Head of caudate nucleus (tissue), 42 donors: Measurements from ENCODE around the gene MMP17.

Experiments
- DNase-seq, 42 donors: peaks; one replicate each; pipeline versions ENCODE4 v3.0.0 to v3.0.0-alpha.2; 2020 to 2021; ENCODE audit warnings: mixed read lengths in 7 of 42
- intact Hi-C: fragments of 100-400 bp; cut with DNase I; formaldehyde crosslinking; loops from one replicate; pipeline ENCODE4 v1.15.0; 2022

The MMP17 gene

DNA sequence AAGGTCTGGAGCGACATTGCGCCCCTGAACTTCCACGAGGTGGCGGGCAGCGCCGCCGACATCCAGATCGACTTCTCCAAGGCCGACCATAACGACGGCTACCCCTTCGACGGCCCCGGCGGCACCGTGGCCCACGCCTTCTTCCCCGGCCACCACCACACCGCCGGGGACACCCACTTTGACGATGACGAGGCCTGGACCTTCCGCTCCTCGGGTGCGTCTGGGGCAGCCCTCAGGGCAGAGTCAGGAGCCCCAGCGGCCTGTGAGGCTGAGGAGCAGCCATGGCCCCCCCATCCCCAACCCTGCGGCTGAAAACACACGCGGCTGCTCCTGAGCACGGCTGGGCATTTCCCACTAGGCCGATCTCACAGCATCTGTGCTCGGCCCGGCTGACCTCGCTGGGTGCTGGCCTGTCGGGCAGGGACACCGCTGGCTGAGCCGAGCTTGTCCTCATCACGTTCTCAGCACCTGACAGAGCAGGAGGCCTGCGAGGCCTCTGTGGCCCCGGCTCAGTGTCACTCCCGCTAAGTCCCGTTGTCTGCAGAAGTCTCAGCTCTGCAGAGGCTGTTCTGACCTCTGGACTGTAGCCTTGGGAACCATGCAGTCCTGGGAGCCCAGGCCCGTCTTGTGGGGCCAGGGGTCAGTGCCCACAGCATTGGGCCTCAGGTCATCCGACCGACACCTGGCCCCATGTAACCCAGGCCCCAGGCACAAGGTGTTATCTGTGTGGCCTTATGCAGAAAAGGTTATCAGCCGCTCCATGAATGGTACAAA lies 12.6 kb downstream of the MMP17 start:
- intact Hi-C loops: no loop called here
- DNase-seq: no peak

DNA sequence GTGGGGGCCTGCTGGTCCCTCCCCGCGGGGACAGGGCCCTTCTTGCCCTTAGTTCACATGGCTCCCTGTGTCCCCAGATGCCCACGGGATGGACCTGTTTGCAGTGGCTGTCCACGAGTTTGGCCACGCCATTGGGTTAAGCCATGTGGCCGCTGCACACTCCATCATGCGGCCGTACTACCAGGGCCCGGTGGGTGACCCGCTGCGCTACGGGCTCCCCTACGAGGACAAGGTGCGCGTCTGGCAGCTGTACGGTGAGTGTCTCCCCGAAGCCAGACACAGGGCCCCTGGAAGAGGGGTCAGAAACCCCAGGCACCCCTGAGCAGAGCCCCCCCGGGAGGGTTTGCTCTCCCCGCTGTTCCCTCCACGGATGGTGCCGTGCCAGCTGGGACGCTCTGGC lies 13.4 kb downstream of the MMP17 start:
- intact Hi-C loops: no loop called here
- no peak for DNase-seq

DNA sequence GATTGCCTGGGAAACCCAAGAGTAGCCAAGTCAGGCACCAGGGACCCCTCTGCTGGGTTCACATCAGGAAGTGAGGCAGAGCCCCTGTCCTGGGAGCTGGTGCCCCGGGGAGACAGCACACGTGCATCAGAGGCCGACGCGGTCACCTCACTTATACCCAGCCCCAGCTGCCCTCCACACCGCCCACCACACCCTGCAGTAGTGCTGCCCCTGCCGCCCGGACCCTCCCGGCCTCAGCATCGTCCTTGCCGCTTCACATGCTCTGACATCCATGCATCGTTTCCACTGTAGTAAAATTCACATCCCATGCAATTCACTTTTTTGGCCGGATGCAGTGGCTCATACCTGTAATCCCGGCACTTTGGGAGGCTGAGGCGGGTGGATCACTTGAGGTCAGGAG lies 14.0 kb downstream of the MMP17 start:
- intact Hi-C loops: no loop called here
- no peak for DNase-seq

DNA sequence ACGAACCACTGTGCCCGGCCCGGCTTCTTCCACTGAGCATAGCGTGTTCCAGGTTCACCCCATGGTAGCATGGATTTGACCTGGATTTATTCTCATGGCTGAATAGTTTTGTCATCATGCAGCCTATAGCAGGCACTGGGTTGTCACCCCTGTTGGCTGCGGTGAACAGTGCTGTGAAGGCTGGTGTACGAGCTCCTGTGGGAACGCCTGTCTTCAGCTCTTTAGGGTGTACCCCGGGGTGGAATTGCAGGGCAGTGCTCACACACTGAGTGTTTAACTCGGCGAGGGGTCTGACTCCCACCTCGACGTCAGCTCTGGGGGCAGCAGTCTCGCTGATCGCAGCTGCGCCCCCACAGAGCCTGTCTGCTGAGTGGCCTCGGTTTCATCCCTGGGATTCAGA lies 15.3 kb downstream of the MMP17 start:
- intact Hi-C loops: no loop called here
- DNase-seq: peak in 10 of 42 donors; percentile 44 to 71 (median 58)

DNA sequence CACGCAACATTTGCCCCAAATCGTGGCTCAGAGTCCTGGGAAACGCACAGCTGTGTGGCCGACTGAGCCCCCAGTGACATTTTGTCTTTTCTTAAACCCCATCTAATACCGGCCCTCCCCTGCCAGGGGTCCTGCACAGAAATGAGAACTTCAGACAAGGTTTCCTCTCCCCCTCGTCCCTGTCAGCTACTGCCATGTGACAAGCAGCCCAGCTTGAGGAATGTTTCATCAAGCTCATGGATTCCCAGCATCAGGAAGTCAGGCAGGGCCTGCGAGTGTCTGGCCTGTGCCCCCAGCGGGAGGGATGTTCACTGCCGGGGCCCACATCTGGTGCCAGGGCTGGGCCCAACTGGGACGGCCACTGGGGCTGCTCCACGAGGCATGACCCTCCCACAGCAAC lies 15.9 kb downstream of the MMP17 start:
- no peak for DNase-seq

DNA sequence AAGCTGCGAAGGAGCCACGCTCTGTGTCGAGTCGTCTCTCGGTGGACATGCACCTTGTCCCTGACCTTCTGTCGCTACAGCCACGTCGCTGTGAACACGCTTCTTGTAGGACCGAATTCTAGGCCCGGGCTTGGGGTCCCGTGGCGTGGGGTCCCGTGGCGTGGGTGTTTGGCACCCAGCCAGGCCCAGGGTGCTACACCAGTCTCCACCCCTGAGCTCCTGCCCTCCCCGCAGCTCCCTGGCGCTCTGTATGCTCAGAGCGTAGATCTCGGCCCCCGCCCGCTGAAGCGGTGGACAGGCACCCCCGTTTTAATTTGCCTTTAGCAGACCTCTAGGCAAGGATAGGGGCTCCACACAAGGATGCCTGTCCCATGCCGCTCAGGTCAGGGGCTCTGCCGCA lies 16.5 kb downstream of the MMP17 start:
- intact Hi-C loops: no loop called here
- DNase-seq: no peak

More for the DNA sequence above, 15.9 kb downstream of the MMP17 start:
- intact Hi-C loops: no loop called here

DNA sequence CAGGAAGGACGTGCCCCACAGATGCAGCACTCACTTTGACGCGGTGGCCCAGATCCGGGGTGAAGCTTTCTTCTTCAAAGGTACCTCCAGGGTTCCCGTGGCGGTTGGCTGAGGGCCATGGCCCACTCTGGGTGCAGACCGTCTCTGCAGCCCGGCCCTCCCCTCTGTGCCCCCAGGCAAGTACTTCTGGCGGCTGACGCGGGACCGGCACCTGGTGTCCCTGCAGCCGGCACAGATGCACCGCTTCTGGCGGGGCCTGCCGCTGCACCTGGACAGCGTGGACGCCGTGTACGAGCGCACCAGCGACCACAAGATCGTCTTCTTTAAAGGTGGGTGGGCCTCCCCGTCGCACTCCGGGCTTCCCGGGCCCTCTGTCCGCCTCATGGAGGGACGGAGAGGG lies 16.9 kb downstream of the MMP17 start:
- intact Hi-C loops: no loop called here
- no peak for DNase-seq

DNA sequence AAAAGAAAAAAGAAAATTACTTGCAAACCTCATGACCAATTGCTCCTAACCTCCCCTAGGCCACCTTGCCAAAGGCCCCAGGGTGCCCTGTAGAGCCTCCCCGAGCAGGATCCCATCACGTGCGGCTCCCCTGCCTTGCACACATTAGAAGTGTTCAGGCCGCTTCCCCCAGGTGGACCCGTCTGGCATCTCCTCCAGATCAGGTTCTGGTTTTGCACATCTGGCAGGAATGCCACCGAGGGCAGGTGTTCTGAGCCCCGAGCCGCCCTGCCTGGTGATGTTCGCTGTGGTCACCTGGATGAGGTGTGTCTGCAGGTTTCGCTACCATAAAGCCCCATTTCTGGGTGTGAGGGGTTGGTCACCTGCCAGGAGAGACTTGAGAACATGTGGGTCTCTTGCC lies 19.3 kb downstream of the MMP17 start:
- DNase-seq: no peak

DNA sequence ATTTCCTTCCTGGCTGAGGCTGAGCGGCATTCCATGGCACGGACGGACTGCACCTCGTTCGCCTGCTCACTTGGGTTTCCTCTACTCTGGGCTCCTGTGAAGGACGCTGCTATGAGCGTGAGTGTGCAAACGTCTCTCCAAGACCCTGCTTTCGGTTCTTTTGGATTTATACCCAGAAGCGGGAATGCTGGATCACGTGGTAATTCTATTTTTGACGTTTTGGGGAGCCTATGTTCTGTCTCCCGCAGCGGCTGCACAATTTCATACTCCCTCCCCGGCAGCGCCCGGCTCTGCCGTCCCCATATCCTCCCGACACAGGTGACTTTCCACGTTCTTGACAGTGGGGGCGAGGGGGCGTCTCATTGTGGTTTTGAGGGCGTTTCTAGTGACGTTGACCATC lies 20.6 kb downstream of the MMP17 start:
- no peak for DNase-seq

More for the DNA sequence above, 19.3 kb downstream of the MMP17 start:
- intact Hi-C loops: no loop called here

DNA sequence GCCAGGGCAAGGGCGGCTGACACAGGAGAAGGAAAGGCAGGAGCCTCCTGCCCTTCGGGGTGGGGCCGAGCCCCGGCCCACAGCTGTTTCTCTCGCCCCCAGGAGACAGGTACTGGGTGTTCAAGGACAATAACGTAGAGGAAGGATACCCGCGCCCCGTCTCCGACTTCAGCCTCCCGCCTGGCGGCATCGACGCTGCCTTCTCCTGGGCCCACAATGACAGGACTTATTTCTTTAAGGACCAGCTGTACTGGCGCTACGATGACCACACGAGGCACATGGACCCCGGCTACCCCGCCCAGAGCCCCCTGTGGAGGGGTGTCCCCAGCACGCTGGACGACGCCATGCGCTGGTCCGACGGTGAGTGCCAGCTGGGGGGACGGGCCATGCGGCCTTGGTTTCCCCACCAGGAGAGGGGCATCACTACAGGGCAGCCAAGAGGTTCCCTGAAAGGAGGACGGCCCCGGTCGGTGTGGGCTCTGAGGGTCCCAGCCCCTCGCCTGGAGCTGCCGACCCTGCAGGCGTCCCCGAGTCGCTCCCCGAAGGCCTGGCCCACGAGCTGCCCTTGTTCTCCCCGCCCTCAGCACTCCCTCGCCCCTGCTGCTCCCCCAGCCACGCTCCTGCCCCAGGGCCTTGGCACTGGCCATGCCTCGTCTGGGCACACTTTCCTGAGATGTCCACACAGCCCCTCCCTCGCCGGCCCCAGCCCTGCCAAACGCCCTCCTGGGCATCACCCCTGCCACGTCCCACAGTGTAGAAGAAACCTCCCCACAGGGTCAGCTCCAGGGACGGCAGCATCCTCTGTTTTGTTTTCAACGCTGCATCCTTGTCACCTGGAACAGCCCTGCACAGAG lies 21.7 kb downstream of the MMP17 start:
- intact Hi-C loops: no loop called here
- DNase-seq: no peak

More for the DNA sequence above, 20.6 kb downstream of the MMP17 start:
- intact Hi-C loops: no loop called here

DNA sequence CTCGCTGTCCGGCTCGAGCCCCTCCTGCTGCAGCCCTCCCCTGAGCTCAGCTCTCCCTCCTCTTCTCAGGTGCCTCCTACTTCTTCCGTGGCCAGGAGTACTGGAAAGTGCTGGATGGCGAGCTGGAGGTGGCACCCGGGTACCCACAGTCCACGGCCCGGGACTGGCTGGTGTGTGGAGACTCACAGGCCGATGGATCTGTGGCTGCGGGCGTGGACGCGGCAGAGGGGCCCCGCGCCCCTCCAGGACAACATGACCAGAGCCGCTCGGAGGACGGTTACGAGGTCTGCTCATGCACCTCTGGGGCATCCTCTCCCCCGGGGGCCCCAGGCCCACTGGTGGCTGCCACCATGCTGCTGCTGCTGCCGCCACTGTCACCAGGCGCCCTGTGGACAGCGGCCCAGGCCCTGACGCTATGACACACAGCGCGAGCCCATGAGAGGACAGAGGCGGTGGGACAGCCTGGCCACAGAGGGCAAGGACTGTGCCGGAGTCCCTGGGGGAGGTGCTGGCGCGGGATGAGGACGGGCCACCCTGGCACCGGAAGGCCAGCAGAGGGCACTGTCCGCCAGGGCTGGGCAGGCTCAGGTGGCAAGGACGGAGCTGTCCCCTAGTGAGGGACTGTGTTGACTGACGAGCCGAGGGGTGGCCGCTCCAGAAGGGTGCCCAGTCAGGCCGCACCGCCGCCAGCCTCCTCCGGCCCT lies 22.8 kb downstream of the MMP17 start:
- peak in 10 of 42 donors; percentile 41 to 78 (median 56) for DNase-seq
- intact Hi-C loops: no loop called here

DNA sequence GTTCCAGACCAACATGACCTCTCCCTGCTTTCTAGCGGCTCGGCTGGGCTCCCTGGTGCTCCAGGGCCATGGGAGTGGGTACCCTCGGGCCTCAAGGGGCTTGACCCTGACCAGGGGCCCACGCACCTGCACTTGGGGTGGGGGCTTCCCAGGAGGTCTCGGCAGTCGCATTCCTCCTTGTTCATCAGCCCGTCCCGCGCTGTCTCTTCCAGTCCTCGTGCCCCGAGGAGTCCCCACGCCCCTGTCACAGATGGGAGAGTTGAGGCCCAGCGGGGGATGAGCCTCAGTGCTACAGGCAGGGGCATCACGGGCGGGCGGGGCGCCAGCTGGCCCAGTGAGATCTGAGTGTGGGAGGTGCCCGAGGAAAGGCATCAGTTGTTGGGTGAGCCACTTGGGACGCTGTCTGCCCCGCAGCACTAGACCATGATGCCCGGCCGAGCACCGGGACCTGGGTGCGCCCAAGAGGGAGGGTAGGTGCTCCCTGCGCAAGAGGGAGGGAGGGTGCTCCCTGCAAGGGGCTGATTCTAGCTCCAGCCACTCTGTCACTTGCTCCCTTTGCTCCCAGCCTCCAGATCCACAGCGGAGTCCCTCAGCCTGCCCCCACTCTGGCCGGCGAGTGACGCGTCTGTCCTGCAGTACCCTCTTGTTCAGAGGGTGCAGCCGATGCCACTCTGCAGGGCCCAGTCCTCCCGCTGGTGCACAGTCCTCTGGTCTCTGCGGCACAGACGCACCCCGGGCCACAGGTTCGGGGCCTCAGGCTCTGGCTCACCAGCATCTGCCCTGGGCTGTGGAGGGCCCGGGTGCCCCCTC lies 23.8 kb downstream of the MMP17 start:
- intact Hi-C loops: no loop called here
- DNase-seq: peak in 1 of 42 donors; percentile 2

DNA sequence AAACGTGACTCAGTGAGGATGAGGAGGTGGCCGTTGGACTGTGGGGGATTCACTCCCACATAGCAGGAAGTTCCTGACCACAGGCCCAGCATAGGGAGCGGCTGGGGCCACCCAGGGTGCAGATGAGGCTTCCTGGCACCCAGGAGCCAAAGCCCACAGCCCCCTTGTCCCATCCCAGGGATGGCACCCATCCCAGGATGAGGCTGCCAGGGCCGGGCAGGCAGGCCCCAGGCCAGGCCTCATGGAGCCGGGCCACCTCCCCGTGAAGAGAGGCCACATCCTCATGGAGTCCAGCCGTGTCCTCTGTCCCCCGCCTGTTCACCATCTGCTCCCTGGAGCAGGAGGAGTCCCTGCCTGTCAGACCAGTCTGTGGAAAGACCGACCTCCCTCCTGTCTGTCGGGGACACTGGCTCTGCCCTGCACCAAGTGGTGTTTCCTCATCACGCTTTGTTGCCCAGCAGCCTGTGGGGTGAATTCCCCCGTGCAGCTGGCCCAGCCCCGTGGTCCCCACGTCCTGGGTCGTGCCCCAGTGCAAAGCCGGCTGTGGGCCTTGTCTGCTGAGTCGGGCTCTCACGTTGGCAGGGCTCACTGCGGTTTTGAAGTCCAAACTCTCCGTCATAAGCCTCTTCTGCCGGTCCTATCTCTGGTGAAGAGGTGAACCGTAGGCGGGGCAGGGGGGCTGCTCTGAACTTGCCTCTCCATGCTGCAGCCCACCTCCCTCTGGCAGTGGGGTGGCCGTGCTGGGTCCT lies 24.5 kb downstream of the MMP17 start:
- peak in 1 of 42 donors; percentile 1 for DNase-seq
- intact Hi-C loops: no loop called here

DNA sequence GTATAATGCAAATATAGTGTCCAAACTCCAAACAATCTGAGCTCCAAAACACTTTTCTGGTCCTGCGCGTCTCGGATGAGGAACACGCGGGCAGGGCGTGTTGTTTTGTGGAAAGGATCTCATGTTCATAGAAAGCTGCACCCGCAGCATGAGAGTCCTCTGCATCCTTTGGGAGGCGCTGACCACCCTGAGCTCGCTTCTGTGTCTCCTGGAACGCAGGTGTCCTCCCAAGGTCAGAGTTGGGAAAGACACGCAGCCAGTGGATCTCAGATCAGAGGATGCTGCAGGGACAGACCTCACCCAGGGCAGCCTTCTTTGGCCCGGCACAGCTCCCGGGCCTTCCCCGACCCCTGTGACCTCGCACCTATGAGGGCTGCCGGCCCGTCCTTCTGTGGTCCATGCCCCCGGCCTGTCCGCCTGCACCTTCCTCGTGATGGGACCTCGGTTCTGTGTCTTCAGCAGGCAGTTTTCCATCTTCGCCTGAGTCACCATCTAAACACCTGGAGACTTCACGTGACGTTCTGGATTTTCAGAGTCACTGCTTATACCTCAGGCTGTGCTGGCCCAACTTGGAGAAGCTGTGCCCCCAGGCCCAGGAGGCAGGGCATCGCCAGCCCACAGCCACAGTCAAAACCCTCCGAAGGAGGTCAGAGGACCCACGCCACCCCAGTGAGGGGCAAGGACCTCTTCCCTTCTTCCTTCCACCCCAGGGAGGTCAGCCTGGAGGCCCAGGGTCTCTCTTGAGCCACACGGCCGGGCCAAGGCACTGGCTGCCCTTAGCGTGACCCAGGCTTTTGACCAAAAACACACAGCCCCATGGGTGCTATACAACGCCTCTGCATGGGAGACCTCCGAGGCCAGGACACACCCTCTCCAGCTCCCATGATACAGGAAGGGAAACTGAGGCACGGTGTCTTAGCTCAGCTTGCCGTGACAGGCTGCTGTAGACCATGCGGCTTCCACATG lies 25.9 kb downstream of the MMP17 start:
- no peak for DNase-seq
- intact Hi-C loops: no loop called here

DNA sequence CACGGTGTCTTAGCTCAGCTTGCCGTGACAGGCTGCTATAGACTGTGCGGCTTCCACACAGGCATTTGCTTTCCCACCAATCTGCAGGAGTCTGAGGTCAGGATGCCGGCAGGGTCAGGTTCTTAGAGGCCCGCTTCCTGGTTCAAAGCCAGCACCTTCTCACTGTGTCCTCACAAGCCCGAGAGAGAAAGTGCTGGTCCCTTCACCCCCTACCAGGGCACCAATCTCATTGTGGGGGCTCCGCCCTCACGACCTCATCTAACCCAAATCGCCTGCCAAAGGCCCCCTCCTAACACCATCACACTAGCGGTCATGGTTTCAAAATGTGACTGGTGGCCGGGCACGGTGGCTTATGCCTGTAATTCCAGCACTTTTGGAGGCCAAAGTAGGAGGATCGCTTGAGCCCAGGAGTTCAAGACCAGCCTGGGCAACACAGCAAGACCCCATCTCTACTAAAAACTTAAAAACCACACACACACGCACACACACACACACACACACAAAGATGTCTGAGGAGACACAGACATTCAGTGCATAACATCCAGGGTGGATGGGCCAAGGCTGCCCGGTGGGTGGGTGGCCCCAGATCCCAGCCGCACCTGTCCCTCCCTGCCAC lies 26.8 kb downstream of the MMP17 start:
- intact Hi-C loops: no loop called here

DNA sequence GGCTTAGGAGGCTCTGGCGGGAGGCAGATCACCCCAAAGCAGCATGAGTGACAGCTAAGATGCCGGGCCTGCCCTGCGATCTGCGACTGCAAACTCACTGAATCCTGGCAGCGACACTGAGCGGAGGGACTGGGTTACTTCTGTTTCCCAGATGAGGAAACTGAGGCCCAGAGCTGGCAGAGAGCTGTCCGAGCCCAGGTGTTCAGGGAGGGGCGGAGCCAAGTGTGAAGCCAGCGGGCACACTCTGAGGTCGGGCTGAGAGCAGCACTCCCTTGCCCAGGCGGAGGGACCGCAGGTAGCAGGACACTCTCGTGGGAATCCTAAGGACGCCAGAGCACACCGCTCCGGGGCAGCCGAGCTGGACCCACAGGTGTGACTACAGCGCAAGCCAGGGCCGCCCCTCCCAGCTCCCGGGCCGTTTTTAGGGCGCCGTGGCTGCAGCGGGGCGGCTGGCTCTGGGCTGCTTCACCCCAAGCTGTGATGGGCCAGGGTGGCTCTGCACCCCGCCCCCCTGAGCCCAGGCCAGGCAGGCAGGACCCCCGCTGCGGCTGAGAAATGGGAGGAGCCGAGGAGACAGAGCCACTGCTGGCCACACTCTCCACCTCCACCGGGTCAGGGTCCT lies 27.4 kb downstream of the MMP17 start:
- DNase-seq: peak in 4 of 42 donors; percentile 17 to 35 (median 32)
- intact Hi-C loops: no loop called here

More for the DNA sequence above, 26.8 kb downstream of the MMP17 start:
- peak in 1 of 42 donors; percentile 26 for DNase-seq
